HepG2 (cell line): ENCODE data around the gene TTC21B. TPM values are rescaled to one million over a fixed set of nuclear protein-coding genes. Genes with fewer than 3 reads are reported as not detected.

ENCODE experiments used
- ATAC-seq: fragments of 200-7000 bp; cut with Tn5 transposase; 3 replicates; pipeline ENCODE4 v1.9.1; 2020; ENCODE audit warnings: mild to moderate bottlenecking, moderate library complexity
- BruUV-seq: library from RNA; stranded (reverse); fragments of 400-500 nt; replicated peaks from 2 replicates; lab custom pipeline; 2021; lab: Mats Ljungman, UMichigan
- CTCF ChIA-PET: fragments of 300-600 bp; formaldehyde crosslinking; extraction: SDS; loops from one replicate; lab custom pipeline; 2021; ENCODE audit warnings: low total read pairs, inconsistent platforms, low intra/inter-chr PET ratio; lab: Yijun Ruan, JAX
- POLR2A ChIA-PET: fragments of 350-600 bp; sonication (Branson Sonifier 250); formaldehyde crosslinking; loops from one replicate; lab custom pipeline; 2020; ENCODE audit warnings: antibody characterized with exemption, inconsistent platforms; lab: Yijun Ruan, JAX
- DNase-seq: peaks from one replicate; pipeline ENCODE4 v3.0.0-alpha.2; 2015; ENCODE audit warnings: low spot score
- FAIRE-seq: peaks from 3 replicates; lab custom pipeline; 2011; peaks lifted over from hg19 to GRCh38; lab: Jason Lieb, UNC
- H2AFZ ChIP-seq: one replicate; pipeline ENCODE4 v1.6.1; 2011; ENCODE audit warnings: low read length, inconsistent platforms
- H3K27ac ChIP-seq: fragments of 300-600 bp; 3 replicates; pipeline ENCODE4 v1.8.0; 2011; ENCODE audit warnings: mixed run types, mild to moderate bottlenecking, mixed read lengths, low read length, inconsistent platforms; ENCODE audit not compliant: insufficient read depth; ENCODE audit errors: extremely low read length
- H3K27me3 ChIP-seq, 2 experiments: fragments of 200-600 bp in 1 of 2; 2 replicates in 1 of 2; 3 replicates in 1 of 2; pipeline versions ENCODE4 v1.6.0 to v1.8.0; 2011; ENCODE audit warnings: low read length in 2 of 2, mild to moderate bottlenecking in 2 of 2, moderate library complexity in 2 of 2, inconsistent platforms in 1 of 2; ENCODE audit not compliant: insufficient read depth in 2 of 2, control insufficient read depth in 1 of 2
- H3K36me3 ChIP-seq, 2 experiments: fragments of 200-600 bp in 1 of 2; replicated peaks in 1 of 2; 2 replicates in 1 of 2; 3 replicates in 1 of 2; pipeline versions ENCODE4 v1.5.1 to v1.8.0; 2011; ENCODE audit warnings: low read length in 2 of 2, inconsistent platforms in 1 of 2; ENCODE audit not compliant: insufficient read depth in 2 of 2, control insufficient read depth in 1 of 2
- H3K4me1 ChIP-seq: 2 replicates; pipeline ENCODE4 v1.5.1; 2012; ENCODE audit warnings: low read length, inconsistent platforms; ENCODE audit not compliant: insufficient read depth
- H3K4me2 ChIP-seq: 2 replicates; pipeline ENCODE4 v1.6.0; 2011; ENCODE audit warnings: low read depth, low read length, inconsistent platforms
- H3K4me3 ChIP-seq, 3 experiments: fragments of 200-600 bp in 1 of 3; sonication (generic), shearing (Covaris generic) in 1 of 3; replicated peaks in 1 of 3; 2 replicates each; pipeline ENCODE4 v1.5.1; 2011 to 2016; ENCODE audit warnings: low read length in 3 of 3, inconsistent platforms in 2 of 3, low read depth in 2 of 3, mild to moderate bottlenecking in 2 of 3, control low read depth in 1 of 3, mixed read lengths in 1 of 3; ENCODE audit not compliant: insufficient read depth in 1 of 3
- H3K79me2 ChIP-seq: one replicate; pipeline ENCODE4 v1.6.1; 2011; ENCODE audit warnings: low read length, inconsistent platforms; ENCODE audit not compliant: insufficient read depth
- H3K9ac ChIP-seq: 2 replicates; pipeline ENCODE4 v1.6.0; 2011; ENCODE audit warnings: mild to moderate bottlenecking, low read depth, low read length, inconsistent platforms; ENCODE audit not compliant: insufficient read depth
- H3K9me3 ChIP-seq: 2 replicates; pipeline ENCODE4 v1.5.1; 2012; ENCODE audit warnings: mild to moderate bottlenecking, low read length
- H4K20me1 ChIP-seq: 2 replicates; pipeline ENCODE4 v1.6.0; 2011; ENCODE audit warnings: inconsistent platforms, mild to moderate bottlenecking, low read length, moderate library complexity; ENCODE audit not compliant: insufficient read depth
- ATF5 ChIP-seq: sonication (generic); formaldehyde crosslinking; IDR thresholded peaks from 2 replicates; pipeline ENCODE4 v1.4.0; 2020; ENCODE audit warnings: mild to moderate bottlenecking, low read depth, missing genetic modification reagents
- HOXA7 ChIP-seq: sonication (generic); formaldehyde crosslinking; IDR thresholded peaks from 2 replicates; pipeline ENCODE4 v1.8.1; 2022; ENCODE audit warnings: mild to moderate bottlenecking, missing genetic modification reagents, moderate library complexity
- NFE2 ChIP-seq: sonication (generic); formaldehyde crosslinking; IDR thresholded peaks from 2 replicates; pipeline ENCODE4 v1.4.0; 2020; ENCODE audit warnings: missing genetic modification reagents
- PITX1 ChIP-seq: sonication (generic); formaldehyde crosslinking; IDR thresholded peaks from 2 replicates; pipeline ENCODE4 v1.5.1; 2020; ENCODE audit warnings: mild to moderate bottlenecking, missing genetic modification reagents
- RBFOX2 ChIP-seq: fragments of 200-400 bp; formaldehyde crosslinking; IDR thresholded peaks from 2 replicates; pipeline ENCODE4 v1.6.1; 2017; ENCODE audit warnings: low read depth, mild to moderate bottlenecking, low read length
- SALL2 ChIP-seq: sonication (generic); formaldehyde crosslinking; IDR thresholded peaks from 2 replicates; pipeline ENCODE4 v1.8.1; 2023; ENCODE audit warnings: mild to moderate bottlenecking, missing genetic modification reagents, inconsistent platforms
- SOX6 ChIP-seq, 2 experiments: fragments of 450-650 bp in 1 of 2; sonication (generic) in 1 of 2; formaldehyde crosslinking in 1 of 2; IDR thresholded peaks; 2 replicates each; pipeline versions ENCODE4 v1.4.0 to v1.6.1; 2017 to 2020; ENCODE audit warnings: antibody characterized with exemption in 1 of 2, mild to moderate bottlenecking in 1 of 2, missing genetic modification reagents in 1 of 2
- ZBTB38 ChIP-seq: sonication (generic); formaldehyde crosslinking; IDR thresholded peaks from 2 replicates; pipeline ENCODE4 v1.5.1; 2020; ENCODE audit warnings: mild to moderate bottlenecking, missing genetic modification reagents
- ZNF10 ChIP-seq: sonication (generic); formaldehyde crosslinking; IDR thresholded peaks from 2 replicates; pipeline ENCODE4 v1.4.0; 2020; ENCODE audit warnings: mild to moderate bottlenecking, low read depth, missing genetic modification reagents, borderline replicate concordance
- ZNF101 ChIP-seq: sonication (generic); formaldehyde crosslinking; IDR thresholded peaks from 2 replicates; pipeline ENCODE4 v1.4.0; 2020; ENCODE audit warnings: mild to moderate bottlenecking, low read depth, missing genetic modification reagents, borderline replicate concordance
- ZNF230 ChIP-seq: sonication (generic); formaldehyde crosslinking; IDR thresholded peaks from 2 replicates; pipeline ENCODE4 v1.4.0; 2020; ENCODE audit warnings: mild to moderate bottlenecking, missing genetic modification reagents
- ZNF333 ChIP-seq: sonication (generic); formaldehyde crosslinking; IDR thresholded peaks from 2 replicates; pipeline ENCODE4 v1.4.0; 2020; ENCODE audit warnings: mild to moderate bottlenecking, missing genetic modification reagents, borderline replicate concordance
- ZNF569 ChIP-seq: sonication (generic); formaldehyde crosslinking; IDR thresholded peaks from 2 replicates; pipeline ENCODE4 v1.5.0; 2020; ENCODE audit warnings: mild to moderate bottlenecking, missing genetic modification reagents, moderate library complexity, borderline replicate concordance
- ZNF644 ChIP-seq: IDR thresholded peaks from 2 replicates; pipeline ENCODE4 v1.6.1; 2016; ENCODE audit warnings: low read depth
- ZNF704 ChIP-seq: sonication (generic); formaldehyde crosslinking; IDR thresholded peaks from 2 replicates; pipeline ENCODE4 v1.8.1; 2023; ENCODE audit warnings: mild to moderate bottlenecking, inconsistent platforms, moderate library complexity, missing genetic modification reagents, borderline replicate concordance
- ZNF766 ChIP-seq: sonication (generic); formaldehyde crosslinking; IDR thresholded peaks from 2 replicates; pipeline ENCODE4 v1.5.0; 2020; ENCODE audit warnings: missing genetic modification reagents, borderline replicate concordance
- WGBS: methylation state at CpG from one replicate; pipeline ENCODE4 v1.1.6; 2017; ENCODE audit warnings: low lambda C conversion rate; 5-methylcytosine and 5-hydroxymethylcytosine counted together
- in situ Hi-C: cut with HindIII; loops from 2 replicates; pipeline ENCODE4 v1.10.0; 2017; ENCODE audit warnings: low pct_unique_long_range_greater_than_20kb; ENCODE audit not compliant: extremely low pct_ligation_motif_present
- intact Hi-C: fragments of 100-400 bp; cut with micrococcal nuclease; formaldehyde crosslinking; loops from one replicate; pipeline ENCODE4 v1.10.0; 2022; ENCODE audit not compliant: unreplicated experiment
- polyA plus RNA-seq, 8 experiments: library from polyadenylated mRNA; depleted of rRNA in 3 of 8; stranded (reverse) in 7 of 8; unstranded in 1 of 8; fragments of >200 nt; fragmentation: Illumina TruSeq in 4 of 8; extraction: Trizol in 4 of 8; gene quantifications; 2 replicates each; pipeline versions ENCODE4 v1.2.1 to v1.2.3, GENCODE V29; 2011 to 2016; ENCODE audit warnings: low read depth in 4 of 8, missing spikeins in 1 of 8, mixed read lengths in 1 of 8; ENCODE audit not compliant: insufficient read depth in 1 of 8
- total RNA-seq, 5 experiments: library from RNA; depleted of rRNA; stranded (reverse); fragments of >200 nt; fragmentation: Illumina TruSeq; extraction: Trizol; gene quantifications; 2 replicates each; pipeline ENCODE4 v1.2.3, GENCODE V29; 2016; ENCODE audit warnings: low read depth in 1 of 5

Gene TTC21B
- total and polyA plus RNA-seq, 2 of the 13 experiments (the other 11 are each of a cell fraction or from before 2014, with no cell fraction given): 39.1 to 67.1 TPM

DNA sequence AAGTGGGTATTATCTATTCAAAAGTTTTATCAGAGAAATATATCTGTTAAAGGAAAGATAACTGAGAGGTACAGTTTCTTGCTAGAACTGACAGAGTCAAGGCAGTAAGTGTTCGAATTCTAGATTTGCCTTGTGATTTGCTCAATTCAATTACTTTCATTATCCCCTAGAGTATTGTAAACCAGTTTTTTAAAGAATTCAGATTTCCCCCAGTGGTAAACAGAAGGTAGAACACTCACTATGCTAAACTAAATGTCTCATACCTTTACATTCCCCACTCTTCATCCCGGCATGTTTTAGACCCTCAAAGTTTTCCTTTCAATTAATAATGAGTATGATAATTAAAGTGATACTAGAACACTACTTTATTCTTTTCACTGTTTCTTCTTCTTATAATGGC lies 28.6 kb downstream of the TTC21B start:
- H3K4me2 ChIP-seq: no peak overlapping the region
- in situ Hi-C loops (no loop called here), intact Hi-C loops (loop anchor here (5.0 kb wide), 1 partner anchor 33 kb away; no protein-coding TSS in a partner anchor)
- ATAC-seq: peak; percentile 54
- no peak overlapping the region for H3K4me3 ChIP-seq
- 98% methylated on average over 2 of the region's 2 CpGs for WGBS
- TF ChIP-seq ZBTB38 (CRISPR knock-in tag) (no peak), ZNF644 (CRISPR knock-in tag) (no peak), ZNF10 (CRISPR knock-in tag) (no peak), SALL2 (CRISPR knock-in tag) (no peak), RBFOX2 (0 out of 2 replicates have a peak, but pooled peaks have one; percentile 15)
- no TSS peak for BruUV-seq
- peaks cover 19 to 65% of the 10 kb centered on the region in 2 experiments for H3K36me3 ChIP-seq
- H3K4me1 ChIP-seq: no peaks in the 10 kb centered on the region
- H3K79me2 ChIP-seq: no peaks in the 10 kb centered on the region
- no peak overlapping the region for H2AFZ ChIP-seq
- H3K9ac ChIP-seq: no peak overlapping the region
- CTCF ChIA-PET: no interaction called here
- H3K27me3 ChIP-seq: no peaks in the 10 kb centered on the region
- no peak for FAIRE-seq
- POLR2A ChIA-PET: no interaction called here
- no peaks in the 10 kb centered on the region for H4K20me1 ChIP-seq
- no peaks in the 10 kb centered on the region for H3K9me3 ChIP-seq
- no peak overlapping the region for H3K27ac ChIP-seq
- DNase-seq: no peak

DNA sequence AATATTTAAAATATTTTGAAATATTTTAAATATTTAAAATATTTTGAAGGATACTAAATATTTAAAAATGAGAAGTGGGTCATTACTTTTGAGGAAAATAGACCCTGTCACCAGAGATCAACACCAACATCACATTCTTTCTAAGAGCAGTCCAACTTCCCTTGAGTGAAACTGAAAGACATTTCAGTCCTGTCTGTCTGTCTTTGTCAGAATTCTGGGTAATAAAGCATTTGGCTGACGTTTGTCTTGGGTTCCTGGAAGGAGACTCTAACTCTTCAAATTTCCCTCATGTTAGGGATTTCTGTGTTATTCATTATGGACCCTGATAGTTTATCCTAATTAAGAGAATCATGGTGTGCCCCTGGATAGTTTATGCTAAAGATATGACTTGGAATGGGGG lies 32.8 kb downstream of the TTC21B start:
- CTCF ChIA-PET: no interaction called here
- no TSS peak for BruUV-seq
- no peaks in the 10 kb centered on the region for H3K79me2 ChIP-seq
- DNase-seq (no peak), ATAC-seq (no peak), FAIRE-seq (no peak)
- peaks cover 14 to 61% of the 10 kb centered on the region in 2 experiments for H3K36me3 ChIP-seq
- no peak overlapping the region for H3K4me2 ChIP-seq
- 94% methylated on average over 1 of the region's 1 CpG for WGBS
- no peaks in the 10 kb centered on the region for H4K20me1 ChIP-seq
- intact Hi-C loops: no loop called here
- no peaks in the 10 kb centered on the region for H3K9me3 ChIP-seq
- H3K27ac ChIP-seq: no peak overlapping the region
- no peaks in the 10 kb centered on the region for H3K27me3 ChIP-seq
- H3K4me3 ChIP-seq: no peak overlapping the region
- POLR2A ChIA-PET: no interaction called here
- no peak overlapping the region for H2AFZ ChIP-seq
- in situ Hi-C loops: no loop called here
- H3K9ac ChIP-seq: no peak overlapping the region
- no peaks in the 10 kb centered on the region for H3K4me1 ChIP-seq
- TF ChIP-seq ZNF333 (CRISPR knock-in tag) (no peak), ZNF569 (CRISPR knock-in tag) (no peak), NFE2 (CRISPR knock-in tag) (no peak), HOXA7 (CRISPR knock-in tag) (no peak), ZNF101 (CRISPR knock-in tag) (no peak), ZNF704 (CRISPR knock-in tag) (no peak), PITX1 (CRISPR knock-in tag) (no peak), ATF5 (CRISPR knock-in tag) (no peak), ZNF230 (CRISPR knock-in tag) (no peak), SOX6 (IDR thresholded peaks at IDR 0.05) (no peak), SOX6 (CRISPR knock-in tag; IDR thresholded peaks at IDR 0.05) (no peak), ZNF766 (CRISPR knock-in tag) (no peak)
